ENCODE measurements around the gene CLCN7.

DNA sequence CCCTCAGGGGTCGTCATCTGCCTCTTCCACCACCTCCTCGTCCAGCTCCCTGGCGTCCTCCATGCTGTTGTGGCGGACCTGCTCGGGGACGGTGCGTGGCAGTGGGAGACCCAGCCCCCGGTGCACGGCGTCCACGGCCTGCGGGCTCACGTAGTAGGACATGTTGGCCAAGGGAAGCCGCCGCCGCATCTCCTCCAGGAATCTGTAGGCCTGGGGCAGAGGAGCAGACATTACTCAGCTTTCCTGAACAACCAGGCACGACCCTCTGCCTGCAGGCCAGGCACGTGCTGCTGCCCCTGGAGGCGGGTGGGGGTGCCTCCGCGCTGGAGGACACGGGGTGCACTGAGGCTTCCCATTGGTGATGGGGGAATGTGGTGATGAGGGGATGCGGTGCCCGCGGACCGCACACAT is 36.1 kb upstream of the CLCN7 start:
- TF ChIP-seq ZFX (IDR thresholded peaks at IDR 0.05; ENCODE audit: borderline replicate concordance) = no peak
- TF ChIP-seq, protein P1, sequence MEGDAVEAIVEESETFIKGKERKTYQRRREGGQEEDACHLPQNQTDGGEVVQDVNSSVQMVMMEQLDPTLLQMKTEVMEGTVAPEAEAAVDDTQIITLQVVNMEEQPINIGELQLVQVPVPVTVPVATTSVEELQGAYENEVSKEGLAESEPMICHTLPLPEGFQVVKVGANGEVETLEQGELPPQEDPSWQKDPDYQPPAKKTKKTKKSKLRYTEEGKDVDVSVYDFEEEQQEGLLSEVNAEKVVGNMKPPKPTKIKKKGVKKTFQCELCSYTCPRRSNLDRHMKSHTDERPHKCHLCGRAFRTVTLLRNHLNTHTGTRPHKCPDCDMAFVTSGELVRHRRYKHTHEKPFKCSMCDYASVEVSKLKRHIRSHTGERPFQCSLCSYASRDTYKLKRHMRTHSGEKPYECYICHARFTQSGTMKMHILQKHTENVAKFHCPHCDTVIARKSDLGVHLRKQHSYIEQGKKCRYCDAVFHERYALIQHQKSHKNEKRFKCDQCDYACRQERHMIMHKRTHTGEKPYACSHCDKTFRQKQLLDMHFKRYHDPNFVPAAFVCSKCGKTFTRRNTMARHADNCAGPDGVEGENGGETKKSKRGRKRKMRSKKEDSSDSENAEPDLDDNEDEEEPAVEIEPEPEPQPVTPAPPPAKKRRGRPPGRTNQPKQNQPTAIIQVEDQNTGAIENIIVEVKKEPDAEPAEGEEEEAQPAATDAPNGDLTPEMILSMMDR (IDR thresholded peaks at IDR 0.05) = no peak
